ENCODE data around the gene ANKRD11.

GRCh38 chr16:89368604-89369249, 121.6 kb downstream of the ANKRD11 start:
- no peak for TF ChIP-seq CTCF (IDR thresholded peaks at IDR 0.05; ENCODE audit: extremely low read depth in 1 of 2, insufficient read depth in 1 of 2, low read depth in 1 of 2, low read length in 2 of 2)
- no peak for TF ChIP-seq FOS (IDR thresholded peaks at IDR 0.05; ENCODE audit: borderline replicate concordance, insufficient read depth, low read length)
- TF ChIP-seq EZH2 (IDR thresholded peaks at IDR 0.05; ENCODE audit: borderline replicate concordance, low read depth, low read length, severe bottlenecking) = no peak
- TF ChIP-seq POLR2AphosphoS5 (IDR thresholded peaks at IDR 0.05; ENCODE audit: insufficient read depth, low read depth, low read length) = no peak
- no peak for TF ChIP-seq MYC (IDR thresholded peaks at IDR 0.05; ENCODE audit: low read depth, low read length)
- TF ChIP-seq MAX (IDR thresholded peaks at IDR 0.05; ENCODE audit: insufficient read depth, insufficient read length) = no peak
- no peak for TF ChIP-seq POLR2A (IDR thresholded peaks at IDR 0.05; ENCODE audit: low read depth, low read length)
- TF ChIP-seq GATA2 (IDR thresholded peaks at IDR 0.05; ENCODE audit: insufficient read depth, insufficient read length, low read depth, low read length) = no peak
